ENCODE data around the gene IGFBP7.

IGFBP7 gene

DNA sequence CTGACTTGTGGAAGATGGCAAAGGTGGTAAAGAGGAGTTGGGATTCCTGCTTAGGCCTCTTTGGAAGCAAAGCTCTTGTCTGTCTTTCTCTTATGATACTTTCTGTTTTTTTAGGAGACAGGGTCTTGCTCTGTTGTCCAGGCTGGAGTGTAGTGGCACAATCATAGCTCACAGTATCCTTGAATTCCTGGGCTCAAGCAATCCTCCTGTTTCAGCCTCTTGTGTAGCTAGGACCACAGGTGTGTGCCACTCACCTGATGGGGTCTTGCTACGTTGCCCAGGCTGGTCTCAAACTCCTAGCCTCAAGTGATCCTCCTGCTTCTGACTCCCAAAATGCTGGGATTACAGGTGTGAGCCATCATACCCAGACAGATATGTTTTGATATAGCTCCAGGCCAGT is 19.3 kb upstream of the IGFBP7 start:
- Histone ChIP-seq H3K36me3 (ENCODE audit: control insufficient read depth, low read length) (no peaks in the 10 kb centered on the region), H3F3A (ENCODE audit: control insufficient read depth, insufficient read depth) (no peaks in the 10 kb centered on the region), H3K9me2 (replicated peaks; ENCODE audit: control insufficient read depth, low read length) (no peaks in the 10 kb centered on the region), H4K20me1 (ENCODE audit: control insufficient read depth, insufficient read depth, low read depth, low read length) (no peaks in the 10 kb centered on the region), H3K9me3 (ENCODE audit: control insufficient read depth, insufficient read depth, low read length) (no peaks in the 10 kb centered on the region), H3K79me2 (ENCODE audit: control insufficient read depth, low read length) (no peaks in the 10 kb centered on the region), H3K4me2 (ENCODE audit: low read length) (no peak overlapping the region), H3K27ac (ENCODE audit: low read depth, low read length) (no peak overlapping the region), H3K27me3 (ENCODE audit: control insufficient read depth, low read length) (no peaks in the 10 kb centered on the region; the same call in 1 of the 2 replicates), H3K4me3 (ENCODE audit: low read length) (no peak overlapping the region), H3K4me1 (ENCODE audit: control insufficient read depth, low read length) (no peaks in the 10 kb centered on the region)
- TF ChIP-seq EZH2phosphoT487 (IDR thresholded peaks at IDR 0.05; ENCODE audit: borderline replicate concordance, low read length) (no peak), CTCF (IDR thresholded peaks at IDR 0.05; ENCODE audit: low read depth, low read length, poor library complexity, severe bottlenecking) (no peak)

DNA sequence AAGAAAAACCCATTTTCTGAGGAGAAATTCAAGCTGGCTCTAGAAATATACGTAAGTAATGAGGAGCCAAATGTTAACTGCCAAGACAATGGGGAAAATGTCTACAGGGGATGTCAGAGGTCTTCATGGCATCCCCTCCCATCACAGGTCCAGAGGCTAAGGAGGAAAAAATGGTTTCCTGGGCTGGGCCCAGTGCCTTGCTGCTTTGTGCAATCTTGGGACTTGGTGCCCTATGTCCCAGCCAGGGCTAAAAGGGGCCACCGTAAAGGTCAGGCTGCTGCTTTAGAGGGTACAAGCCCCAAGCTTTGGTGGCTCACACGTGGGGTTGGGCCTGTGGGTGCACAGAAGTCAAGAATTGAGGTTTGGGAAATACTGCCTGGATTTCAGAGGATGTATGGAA is 17.2 kb upstream of the IGFBP7 start:
- Histone ChIP-seq H3K4me3 (ENCODE audit: low read length) (no peak overlapping the region), H3K27ac (ENCODE audit: low read depth, low read length) (no peak overlapping the region), H3F3A (ENCODE audit: control insufficient read depth, insufficient read depth) (no peaks in the 10 kb centered on the region), H4K20me1 (ENCODE audit: control insufficient read depth, insufficient read depth, low read depth, low read length) (no peaks in the 10 kb centered on the region), H3K79me2 (ENCODE audit: control insufficient read depth, low read length) (no peaks in the 10 kb centered on the region), H3K4me2 (ENCODE audit: low read length) (no peak overlapping the region), H3K36me3 (ENCODE audit: control insufficient read depth, low read length) (no peaks in the 10 kb centered on the region), H3K9me2 (replicated peaks; ENCODE audit: control insufficient read depth, low read length) (no peaks in the 10 kb centered on the region), H3K9me3 (ENCODE audit: control insufficient read depth, insufficient read depth, low read length) (no peaks in the 10 kb centered on the region), H3K4me1 (ENCODE audit: control insufficient read depth, low read length) (no peaks in the 10 kb centered on the region), H3K27me3 (ENCODE audit: control insufficient read depth, low read length) (no peaks in the 10 kb centered on the region; the same call in 1 of the 2 replicates)
- TF ChIP-seq EZH2phosphoT487 (IDR thresholded peaks at IDR 0.05; ENCODE audit: borderline replicate concordance, low read length) (no peak), CTCF (IDR thresholded peaks at IDR 0.05; ENCODE audit: low read depth, low read length, poor library complexity, severe bottlenecking) (no peak)

GRCh38 chr4:57125996-57126395 is 15.8 kb upstream of the IGFBP7 start:
- H3K9me2 ChIP-seq (replicated peaks; ENCODE audit: control insufficient read depth, low read length), result no peaks in the 10 kb centered on the region
- no peaks in the 10 kb centered on the region for H3F3A ChIP-seq (ENCODE audit: control insufficient read depth, insufficient read depth)
- TF ChIP-seq CTCF (IDR thresholded peaks at IDR 0.05; ENCODE audit: low read depth, low read length, poor library complexity, severe bottlenecking), result no peak
- no peak for TF ChIP-seq EZH2phosphoT487 (IDR thresholded peaks at IDR 0.05; ENCODE audit: borderline replicate concordance, low read length)
- no peaks in the 10 kb centered on the region; the same call in 1 of the 2 replicates for H3K27me3 ChIP-seq (ENCODE audit: control insufficient read depth, low read length)
- H3K9me3 ChIP-seq (ENCODE audit: control insufficient read depth, insufficient read depth, low read length), result no peaks in the 10 kb centered on the region
- H3K79me2 ChIP-seq (ENCODE audit: control insufficient read depth, low read length), result no peaks in the 10 kb centered on the region
- H3K4me1 ChIP-seq (ENCODE audit: control insufficient read depth, low read length), result no peaks in the 10 kb centered on the region
- no peak overlapping the region for H3K4me2 ChIP-seq (ENCODE audit: low read length)
- no peak overlapping the region for H3K4me3 ChIP-seq (ENCODE audit: low read length)
- H3K27ac ChIP-seq (ENCODE audit: low read depth, low read length), result no peak overlapping the region
- H4K20me1 ChIP-seq (ENCODE audit: control insufficient read depth, insufficient read depth, low read depth, low read length), result no peaks in the 10 kb centered on the region
- H3K36me3 ChIP-seq (ENCODE audit: control insufficient read depth, low read length), result no peaks in the 10 kb centered on the region

GRCh38 chr4:57124145-57124544 is 14.0 kb upstream of the IGFBP7 start:
- H3K27me3 ChIP-seq (ENCODE audit: control insufficient read depth, low read length), result no peaks in the 10 kb centered on the region
- no peaks in the 10 kb centered on the region for H3K9me3 ChIP-seq (ENCODE audit: control insufficient read depth, insufficient read depth, low read length)
- H3K36me3 ChIP-seq (ENCODE audit: control insufficient read depth, low read length), result no peaks in the 10 kb centered on the region
- H3K4me3 ChIP-seq (ENCODE audit: low read length), result no peak overlapping the region
- no peaks in the 10 kb centered on the region for H3F3A ChIP-seq (ENCODE audit: control insufficient read depth, insufficient read depth)
- H3K27ac ChIP-seq (ENCODE audit: low read depth, low read length), result no peak overlapping the region
- no peaks in the 10 kb centered on the region for H4K20me1 ChIP-seq (ENCODE audit: control insufficient read depth, insufficient read depth, low read depth, low read length)
- no peaks in the 10 kb centered on the region for H3K9me2 ChIP-seq (replicated peaks; ENCODE audit: control insufficient read depth, low read length)
- no peaks in the 10 kb centered on the region for H3K79me2 ChIP-seq (ENCODE audit: control insufficient read depth, low read length)
- H3K4me2 ChIP-seq (ENCODE audit: low read length), result no peak overlapping the region
- no peak for TF ChIP-seq CTCF (IDR thresholded peaks at IDR 0.05; ENCODE audit: low read depth, low read length, poor library complexity, severe bottlenecking)
- no peak for TF ChIP-seq EZH2phosphoT487 (IDR thresholded peaks at IDR 0.05; ENCODE audit: borderline replicate concordance, low read length)
- no peaks in the 10 kb centered on the region for H3K4me1 ChIP-seq (ENCODE audit: control insufficient read depth, low read length)

Measured in DOHH2 (cell line).